ENCODE measurements around the gene ZNRF1. TPM values are rescaled to one million over a fixed set of nuclear protein-coding genes. Genes with fewer than 3 reads are reported as not detected.

Gene ZNRF1
- 19.9 and 20.6 TPM in 2 replicates for total RNA-seq

GRCh38 chr16:74998481-74999218 is at the start of gene ZNRF1:
TSS of gene ZNRF1 (plus strand) at chr16:74999024. CDS start at chr16:74999672, 648 bp downstream.
- Histone ChIP-seq H3K4me2 (ENCODE audit: insufficient read depth, low read length) (peak within 1 kb of the TSS; percentile 100), H3K79me2 (ENCODE audit: insufficient read depth, low read length) (peaks cover 43% of the 10 kb centered on the region), H3K27me3 (ENCODE audit: insufficient read depth, low read length) (peaks cover 1% of the 10 kb centered on the region), H3K4me1 (ENCODE audit: insufficient read depth, low read length) (peaks cover 16% of the 10 kb centered on the region), H2AFZ (ENCODE audit: low read length) (peak within 1 kb of the TSS; percentile 83), H4K20me1 (ENCODE audit: insufficient read depth, low read length) (peaks cover 32% of the 10 kb centered on the region), H3K36me3 (ENCODE audit: insufficient read depth, low read length) (no peaks in the 10 kb centered on the region), H3K27ac (ENCODE audit: low read depth, low read length) (peak within 1 kb of the TSS; percentile 59), H3K9me3 (ENCODE audit: low read depth, low read length) (no peaks in the 10 kb centered on the region), H3K4me3 (ENCODE audit: insufficient read depth, low read length) (peak within 1 kb of the TSS; percentile 84)
- DNase-seq (ENCODE audit: insufficient read length, low spot score, missing footprints), result peak; percentile 99
- TF ChIP-seq, protein P1, sequence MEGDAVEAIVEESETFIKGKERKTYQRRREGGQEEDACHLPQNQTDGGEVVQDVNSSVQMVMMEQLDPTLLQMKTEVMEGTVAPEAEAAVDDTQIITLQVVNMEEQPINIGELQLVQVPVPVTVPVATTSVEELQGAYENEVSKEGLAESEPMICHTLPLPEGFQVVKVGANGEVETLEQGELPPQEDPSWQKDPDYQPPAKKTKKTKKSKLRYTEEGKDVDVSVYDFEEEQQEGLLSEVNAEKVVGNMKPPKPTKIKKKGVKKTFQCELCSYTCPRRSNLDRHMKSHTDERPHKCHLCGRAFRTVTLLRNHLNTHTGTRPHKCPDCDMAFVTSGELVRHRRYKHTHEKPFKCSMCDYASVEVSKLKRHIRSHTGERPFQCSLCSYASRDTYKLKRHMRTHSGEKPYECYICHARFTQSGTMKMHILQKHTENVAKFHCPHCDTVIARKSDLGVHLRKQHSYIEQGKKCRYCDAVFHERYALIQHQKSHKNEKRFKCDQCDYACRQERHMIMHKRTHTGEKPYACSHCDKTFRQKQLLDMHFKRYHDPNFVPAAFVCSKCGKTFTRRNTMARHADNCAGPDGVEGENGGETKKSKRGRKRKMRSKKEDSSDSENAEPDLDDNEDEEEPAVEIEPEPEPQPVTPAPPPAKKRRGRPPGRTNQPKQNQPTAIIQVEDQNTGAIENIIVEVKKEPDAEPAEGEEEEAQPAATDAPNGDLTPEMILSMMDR (IDR thresholded peaks at IDR 0.05; ENCODE audit: extremely low read depth, low read depth, low read length), result peak; percentile 78

- H3K36me3 ChIP-seq (ENCODE audit: insufficient read depth, low read length), result peaks cover 22% of the 10 kb centered on the region
- no peaks in the 10 kb centered on the region for H3K79me2 ChIP-seq (ENCODE audit: insufficient read depth, low read length)
- H3K27ac ChIP-seq (ENCODE audit: low read depth, low read length), result no peak overlapping the region
- TF ChIP-seq, protein P1 (IDR thresholded peaks at IDR 0.05; ENCODE audit: extremely low read depth, low read depth, low read length), result no peak
- H3K4me2 ChIP-seq (ENCODE audit: insufficient read depth, low read length), result no peak overlapping the region
- no peak for DNase-seq (ENCODE audit: insufficient read length, low spot score, missing footprints)
- no peak overlapping the region for H2AFZ ChIP-seq (ENCODE audit: low read length)
- H3K27me3 ChIP-seq (ENCODE audit: insufficient read depth, low read length), result no peaks in the 10 kb centered on the region
- peaks cover 10% of the 10 kb centered on the region for H4K20me1 ChIP-seq (ENCODE audit: insufficient read depth, low read length)
- no peaks in the 10 kb centered on the region for H3K9me3 ChIP-seq (ENCODE audit: low read depth, low read length)
- H3K4me3 ChIP-seq (ENCODE audit: insufficient read depth, low read length), result no peak overlapping the region
- no peaks in the 10 kb centered on the region for H3K4me1 ChIP-seq (ENCODE audit: insufficient read depth, low read length)
Measured at GRCh38 chr16:74949309-74949708, 49.5 kb upstream of the ZNRF1 start.

- TF ChIP-seq, protein P1 (IDR thresholded peaks at IDR 0.05; ENCODE audit: extremely low read depth, low read depth, low read length), result no peak
- Histone ChIP-seq H3K4me3 (ENCODE audit: insufficient read depth, low read length) (no peak overlapping the region), H3K9me3 (ENCODE audit: low read depth, low read length) (no peaks in the 10 kb centered on the region), H3K79me2 (ENCODE audit: insufficient read depth, low read length) (no peaks in the 10 kb centered on the region), H3K36me3 (ENCODE audit: insufficient read depth, low read length) (peaks cover 26% of the 10 kb centered on the region), H3K27ac (ENCODE audit: low read depth, low read length) (no peak overlapping the region), H2AFZ (ENCODE audit: low read length) (no peak overlapping the region), H3K4me1 (ENCODE audit: insufficient read depth, low read length) (no peaks in the 10 kb centered on the region), H3K27me3 (ENCODE audit: insufficient read depth, low read length) (no peaks in the 10 kb centered on the region), H3K4me2 (ENCODE audit: insufficient read depth, low read length) (no peak overlapping the region), H4K20me1 (ENCODE audit: insufficient read depth, low read length) (peaks cover 7% of the 10 kb centered on the region)
- no peak for DNase-seq (ENCODE audit: insufficient read length, low spot score, missing footprints)
Measured at GRCh38 chr16:74950511-74950910, 48.3 kb upstream of the ZNRF1 start.

GRCh38 chr16:74951206-74951605 is 47.6 kb upstream of the ZNRF1 start:
- no peak overlapping the region for H3K4me2 ChIP-seq (ENCODE audit: insufficient read depth, low read length)

More at GRCh38 chr16:74951206-74951605, 47.6 kb upstream of the ZNRF1 start:
- Histone ChIP-seq H3K27ac (ENCODE audit: low read depth, low read length) (no peak overlapping the region), H3K79me2 (ENCODE audit: insufficient read depth, low read length) (no peaks in the 10 kb centered on the region), H4K20me1 (ENCODE audit: insufficient read depth, low read length) (peaks cover 7% of the 10 kb centered on the region), H3K27me3 (ENCODE audit: insufficient read depth, low read length) (no peaks in the 10 kb centered on the region), H2AFZ (ENCODE audit: low read length) (no peak overlapping the region), H3K36me3 (ENCODE audit: insufficient read depth, low read length) (peaks cover 27% of the 10 kb centered on the region), H3K4me1 (ENCODE audit: insufficient read depth, low read length) (no peaks in the 10 kb centered on the region), H3K9me3 (ENCODE audit: low read depth, low read length) (no peaks in the 10 kb centered on the region), H3K4me3 (ENCODE audit: insufficient read depth, low read length) (no peak overlapping the region)
- no peak for DNase-seq (ENCODE audit: insufficient read length, low spot score, missing footprints)
- TF ChIP-seq, protein P1 (IDR thresholded peaks at IDR 0.05; ENCODE audit: extremely low read depth, low read depth, low read length), result no peak
